HCT116 (cell line): ENCODE results near the gene PADI2.

Source experiments
- TCF7L2 ChIP-seq: IDR thresholded peaks from 2 replicates; pipeline ENCODE4 v1.7.0; 2011; ENCODE audit warnings: borderline replicate concordance, inconsistent platforms; ENCODE audit not compliant: insufficient read depth, insufficient read length; ENCODE audit errors: extremely low read depth
- TF ChIP-seq, protein P1 (sequence below), 3 experiments: fragments of 200-600 bp in 1 of 3; sonication (generic) in 1 of 3; IDR thresholded peaks in 2 of 3; conservative IDR thresholded peaks in 1 of 3; 2 replicates each; pipeline ENCODE4 v1.5.1; 2012 to 2017; ENCODE audit warnings: low read depth in 2 of 3, low read length in 2 of 3, antibody characterized with exemption in 1 of 3, borderline replicate concordance in 1 of 3, control low read depth in 1 of 3, mild to moderate bottlenecking in 1 of 3, mixed read lengths in 1 of 3, mixed run types in 1 of 3, moderate library complexity in 1 of 3; ENCODE audit not compliant: insufficient read depth in 1 of 3

DNA sequence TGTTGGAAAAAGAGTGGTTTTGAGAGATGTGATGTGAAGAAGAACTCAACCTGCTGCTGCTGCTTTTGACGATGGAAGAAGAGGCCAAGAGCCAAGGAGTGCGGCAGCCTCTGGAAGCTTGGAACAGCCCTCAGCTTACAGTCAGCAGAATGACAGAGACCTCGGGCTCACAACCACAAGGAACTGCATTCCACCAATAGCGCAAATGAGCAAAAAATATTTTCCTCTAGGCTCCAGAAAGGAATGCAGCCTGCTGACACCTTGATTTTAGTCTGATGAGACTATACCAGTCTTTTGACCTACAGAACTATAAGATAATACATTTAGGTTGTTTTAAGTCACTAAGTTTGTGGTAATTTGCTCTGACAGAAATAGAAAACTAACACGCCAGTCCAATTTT is 75.6 kb downstream of the PADI2 start:
- TF ChIP-seq TCF7L2, result no peak
- TF ChIP-seq, protein P1, sequence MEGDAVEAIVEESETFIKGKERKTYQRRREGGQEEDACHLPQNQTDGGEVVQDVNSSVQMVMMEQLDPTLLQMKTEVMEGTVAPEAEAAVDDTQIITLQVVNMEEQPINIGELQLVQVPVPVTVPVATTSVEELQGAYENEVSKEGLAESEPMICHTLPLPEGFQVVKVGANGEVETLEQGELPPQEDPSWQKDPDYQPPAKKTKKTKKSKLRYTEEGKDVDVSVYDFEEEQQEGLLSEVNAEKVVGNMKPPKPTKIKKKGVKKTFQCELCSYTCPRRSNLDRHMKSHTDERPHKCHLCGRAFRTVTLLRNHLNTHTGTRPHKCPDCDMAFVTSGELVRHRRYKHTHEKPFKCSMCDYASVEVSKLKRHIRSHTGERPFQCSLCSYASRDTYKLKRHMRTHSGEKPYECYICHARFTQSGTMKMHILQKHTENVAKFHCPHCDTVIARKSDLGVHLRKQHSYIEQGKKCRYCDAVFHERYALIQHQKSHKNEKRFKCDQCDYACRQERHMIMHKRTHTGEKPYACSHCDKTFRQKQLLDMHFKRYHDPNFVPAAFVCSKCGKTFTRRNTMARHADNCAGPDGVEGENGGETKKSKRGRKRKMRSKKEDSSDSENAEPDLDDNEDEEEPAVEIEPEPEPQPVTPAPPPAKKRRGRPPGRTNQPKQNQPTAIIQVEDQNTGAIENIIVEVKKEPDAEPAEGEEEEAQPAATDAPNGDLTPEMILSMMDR (IDR thresholded peaks at IDR 0.05 in 2 of 3, conservative IDR thresholded peaks at IDR 0.05 in 1 of 3; ENCODE audit: borderline replicate concordance in 1 of 3, insufficient read depth in 1 of 3, low read depth in 2 of 3, low read length in 2 of 3), result no peak
